Stimulated activated CD8-positive, alpha-beta memory T cell treated with anti-CD3 and anti-CD28 coated beads, Interleukin-4, amount 100 ng/mL, for 24 hours (primary cell): ENCODE measurements around the gene SRPRB.

ENCODE experiments used
- DNase-seq: peaks from one replicate; pipeline ENCODE4 v3.0.0-alpha.2; 2020; ENCODE audit warnings: low read depth

SRPRB gene

DNA sequence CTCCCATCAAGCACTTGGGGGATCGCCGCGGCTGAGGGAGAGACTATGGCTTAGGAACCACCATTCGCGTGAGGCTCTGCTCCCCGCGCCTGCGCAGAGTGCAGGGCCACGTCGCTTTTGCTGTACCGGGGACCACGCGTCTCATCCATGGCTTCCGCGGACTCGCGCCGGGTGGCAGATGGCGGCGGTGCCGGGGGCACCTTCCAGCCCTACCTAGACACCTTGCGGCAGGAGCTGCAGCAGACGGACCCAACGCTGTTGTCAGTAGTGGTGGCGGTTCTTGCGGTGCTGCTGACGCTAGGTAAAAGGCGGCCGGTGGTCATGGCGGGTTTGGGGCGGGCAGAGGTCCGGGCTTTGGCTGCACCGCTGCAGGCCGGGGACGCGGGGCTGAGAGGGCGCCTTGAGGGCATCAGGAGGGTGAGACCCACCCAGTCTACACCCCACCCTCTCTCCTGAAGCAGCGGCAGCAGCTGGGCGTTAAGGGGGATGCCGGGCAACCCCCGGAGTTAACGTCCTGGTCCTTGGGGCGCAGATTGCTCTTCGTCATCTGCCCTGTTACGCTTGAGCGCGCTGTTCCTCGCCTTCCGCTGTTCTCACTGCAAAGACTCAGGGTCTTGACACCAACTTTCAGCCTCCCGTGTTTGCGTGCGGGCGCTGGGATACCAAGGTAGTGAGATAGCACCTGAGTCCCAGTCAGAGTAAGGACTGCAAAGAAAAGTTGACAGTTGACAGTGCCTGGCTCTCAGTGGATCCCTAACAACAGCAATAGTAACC is at the start of gene SRPRB:
Gene SRPRB (plus strand): TSS at position 114 of the 774 bp plus-strand sequence. CDS start 34 bp downstream, at position 148.
- peak; percentile 93 for DNase-seq

- DNase-seq: no peak
Measured at GRCh38 chr3:133756716-133757694, 48.6 kb upstream of the SRPRB start.

DNA sequence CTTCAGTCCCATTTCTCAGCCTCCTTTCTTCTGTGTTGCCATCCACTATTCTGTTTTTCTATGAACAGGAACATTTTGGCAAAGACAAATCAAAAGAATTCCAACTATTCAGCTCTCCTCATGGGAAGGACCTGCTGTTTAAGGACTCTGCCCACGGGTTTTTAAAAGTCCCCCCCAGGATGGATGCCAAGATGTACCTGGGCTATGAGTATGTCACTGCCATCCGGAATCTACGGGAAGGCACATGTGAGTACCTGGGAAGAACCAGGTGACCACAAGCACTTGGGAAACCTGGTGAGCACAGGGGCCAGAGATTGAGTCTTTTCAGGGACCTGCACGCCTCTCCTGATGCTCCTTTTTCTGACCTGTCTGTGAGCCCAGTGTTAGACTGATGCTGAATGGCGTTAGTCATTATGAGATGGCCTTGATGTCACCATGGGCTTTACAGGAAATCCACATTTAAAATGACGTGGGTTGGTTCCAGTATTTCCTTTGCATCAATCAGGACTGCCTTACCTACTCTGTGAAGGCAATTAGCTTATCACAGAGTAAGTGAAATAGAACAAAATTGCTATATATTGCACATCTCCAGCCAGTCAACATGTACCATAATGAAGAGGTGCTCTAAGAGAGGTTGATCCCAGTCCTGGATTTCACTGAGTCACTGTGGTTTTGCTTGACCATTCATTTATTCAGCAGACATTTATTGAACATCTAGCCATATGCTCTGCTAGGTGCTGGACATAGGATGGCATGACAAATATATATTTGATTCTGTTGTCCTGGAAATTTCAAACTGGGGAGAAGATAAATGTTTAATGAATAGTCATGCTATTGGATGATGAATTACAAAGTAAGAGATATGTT is 47.7 kb upstream of the SRPRB start:
- DNase-seq: no peak

- no peak for DNase-seq
Measured at GRCh38 chr3:133758568-133758928, 47.1 kb upstream of the SRPRB start.

DNA sequence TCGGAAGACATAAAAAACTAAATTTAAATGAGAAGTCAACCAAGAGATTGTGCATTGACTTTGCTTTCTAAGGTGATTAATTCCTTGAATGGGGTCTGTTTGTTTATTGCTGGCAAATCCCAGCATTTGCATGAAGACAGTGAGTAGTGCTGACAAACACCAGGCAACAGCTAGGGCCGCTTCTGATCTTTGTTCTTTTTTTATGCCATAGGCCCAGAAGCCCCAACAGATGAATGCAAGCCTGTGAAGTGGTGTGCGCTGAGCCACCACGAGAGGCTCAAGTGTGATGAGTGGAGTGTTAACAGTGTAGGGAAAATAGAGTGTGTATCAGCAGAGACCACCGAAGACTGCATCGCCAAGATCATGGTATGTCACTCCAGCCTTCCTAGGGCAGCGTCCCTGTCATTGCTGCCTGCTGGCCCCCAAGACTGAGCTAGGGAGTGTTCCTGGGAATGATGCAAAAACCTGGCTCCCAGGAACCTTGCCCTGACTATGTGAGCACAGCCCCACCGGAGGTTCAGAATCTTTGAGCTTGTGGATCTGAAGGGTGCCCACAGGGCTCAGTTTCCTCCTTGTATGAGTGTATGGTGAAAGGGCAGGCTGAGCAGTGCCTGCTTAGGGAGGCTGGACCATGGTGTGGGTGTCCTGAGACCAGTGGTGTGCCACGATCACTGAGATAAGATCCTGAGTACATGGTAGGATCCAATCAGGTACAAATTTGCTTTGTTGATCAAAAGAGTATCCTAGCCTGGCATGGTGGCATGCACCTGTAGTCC is 46.5 kb upstream of the SRPRB start:
- no peak for DNase-seq

DNA sequence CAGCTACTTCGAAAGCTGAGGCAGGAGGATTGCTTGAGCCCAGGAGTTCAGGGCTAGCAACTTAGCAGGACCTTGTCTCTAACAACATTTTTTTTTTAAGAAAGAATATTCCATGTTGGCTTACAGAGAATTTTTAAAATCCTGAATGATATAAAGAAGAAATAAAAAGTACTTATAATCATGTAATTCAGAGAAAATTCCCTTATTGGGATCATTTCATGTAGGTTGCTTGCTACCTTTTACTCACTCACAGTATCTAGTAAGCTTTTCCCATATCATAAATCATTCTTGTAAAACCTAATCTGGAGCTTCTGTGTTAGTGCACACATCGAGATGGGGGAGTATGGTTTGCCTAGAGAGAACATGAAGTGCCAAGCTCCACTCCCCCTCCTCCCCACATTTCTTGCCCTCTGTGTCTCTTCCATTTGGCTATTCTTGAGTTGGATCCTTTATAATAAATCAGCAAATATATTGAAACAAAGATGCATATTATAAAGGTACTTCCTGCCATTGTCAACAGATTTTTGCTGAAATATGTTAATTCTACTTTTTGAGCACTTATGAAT is 45.8 kb upstream of the SRPRB start:
- no peak for DNase-seq

DNA sequence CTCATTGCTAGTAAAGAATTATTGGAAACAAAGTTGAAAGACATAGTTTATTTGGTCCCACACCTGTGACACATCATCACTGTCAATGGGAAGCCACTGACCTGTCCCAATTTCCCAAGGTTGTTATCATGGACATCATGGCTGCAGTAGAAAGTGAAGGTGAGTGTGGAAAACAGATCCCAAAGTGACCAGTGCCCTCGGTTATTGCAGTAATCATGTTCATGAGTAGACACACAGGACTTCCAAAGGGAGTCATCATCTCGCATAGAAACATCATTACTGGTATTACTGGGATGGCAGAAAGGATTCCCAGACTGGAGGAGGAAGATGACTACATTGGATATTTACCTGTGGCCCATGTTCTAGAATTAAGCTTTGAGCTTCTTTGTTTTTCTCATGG is 44.7 kb upstream of the SRPRB start:
- no peak for DNase-seq

DNA sequence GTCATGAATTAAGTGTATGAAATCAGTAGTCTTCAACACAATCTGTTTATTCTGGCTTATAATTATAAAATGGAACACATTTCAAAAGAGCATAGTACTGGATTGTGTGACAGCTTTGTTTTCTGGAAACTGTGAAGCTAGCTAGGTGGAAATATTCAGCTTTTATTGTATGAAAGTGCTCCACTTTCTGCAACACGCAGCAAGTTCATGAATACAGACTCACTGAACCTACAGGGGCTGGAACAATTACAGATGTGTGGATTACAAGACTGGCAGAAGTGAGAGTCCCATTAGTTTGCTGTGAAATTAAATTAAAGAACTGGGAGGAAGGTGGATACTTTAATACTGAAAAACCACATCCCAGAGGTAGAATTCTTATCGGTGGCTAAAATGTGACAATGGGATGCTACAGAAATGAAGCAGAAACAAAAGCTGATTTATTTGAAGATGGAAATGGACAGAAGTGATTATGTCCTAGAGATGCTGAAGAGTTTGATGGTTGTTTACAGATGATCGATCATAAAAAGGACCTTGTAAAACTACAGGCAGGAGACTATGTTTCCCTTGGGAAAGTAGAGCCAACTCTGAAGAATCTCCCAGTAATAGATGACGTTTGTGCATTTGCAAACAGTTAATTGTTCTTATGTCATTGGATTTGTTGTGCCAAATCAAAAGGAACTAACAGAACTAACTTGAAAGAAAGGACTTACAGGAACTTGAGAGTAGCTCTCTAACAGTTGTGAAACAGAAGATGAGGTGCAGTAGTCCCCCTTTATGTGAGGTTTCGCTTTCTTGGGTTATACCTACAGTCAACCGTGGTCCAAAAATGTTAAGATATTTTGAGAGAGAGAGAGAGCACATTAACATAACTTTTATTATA is 43.8 kb upstream of the SRPRB start:
- DNase-seq: no peak

GRCh38 chr3:133762539-133762938 is 43.1 kb upstream of the SRPRB start:
- DNase-seq: no peak

DNA sequence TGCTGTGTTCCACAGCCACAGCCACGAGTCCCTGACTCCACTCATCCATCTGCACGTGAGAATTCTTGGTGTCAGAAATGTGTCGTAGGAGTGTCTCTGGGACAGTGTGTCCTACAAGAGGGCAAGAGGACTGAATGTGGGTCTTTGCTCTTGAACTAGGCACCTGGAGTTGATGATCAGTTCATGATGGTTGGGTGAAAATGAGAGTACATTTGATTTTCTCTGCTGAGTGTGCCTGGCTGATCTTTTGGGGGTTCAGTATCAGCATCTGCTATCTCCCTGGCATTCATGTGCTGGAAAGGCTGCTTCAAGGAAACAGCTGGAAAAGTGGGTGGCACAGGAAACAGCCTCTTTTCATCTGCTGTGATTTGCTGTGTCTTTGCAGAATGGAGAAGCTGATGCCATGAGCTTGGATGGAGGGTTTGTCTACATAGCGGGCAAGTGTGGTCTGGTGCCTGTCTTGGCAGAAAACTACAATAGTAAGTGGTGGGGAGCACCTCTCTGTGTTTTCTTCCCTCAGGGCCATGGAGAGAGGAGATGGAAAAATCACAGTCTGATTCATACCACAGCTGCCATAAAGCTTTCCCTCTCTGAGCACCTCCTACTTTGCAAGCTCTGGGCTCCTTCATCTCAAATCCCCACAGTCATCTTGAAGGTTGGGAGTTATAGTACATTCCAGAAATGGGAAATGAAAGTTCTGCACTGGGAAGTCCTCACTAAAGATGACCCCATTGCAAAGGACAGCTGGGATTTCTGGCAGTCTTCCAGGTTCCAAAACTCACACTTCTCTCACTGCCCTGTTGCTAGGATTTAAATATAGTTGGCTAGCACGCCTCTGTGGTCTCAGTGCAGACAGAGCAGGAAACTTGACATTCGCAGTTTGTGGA is 41.6 kb upstream of the SRPRB start:
- no peak for DNase-seq

GRCh38 chr3:133765256-133765655 is 40.4 kb upstream of the SRPRB start:
- no peak for DNase-seq

GRCh38 chr3:133767607-133768006 is 38.0 kb upstream of the SRPRB start:
- DNase-seq: no peak

- DNase-seq: no peak
Measured at GRCh38 chr3:133769536-133769935, 36.1 kb upstream of the SRPRB start.

DNA sequence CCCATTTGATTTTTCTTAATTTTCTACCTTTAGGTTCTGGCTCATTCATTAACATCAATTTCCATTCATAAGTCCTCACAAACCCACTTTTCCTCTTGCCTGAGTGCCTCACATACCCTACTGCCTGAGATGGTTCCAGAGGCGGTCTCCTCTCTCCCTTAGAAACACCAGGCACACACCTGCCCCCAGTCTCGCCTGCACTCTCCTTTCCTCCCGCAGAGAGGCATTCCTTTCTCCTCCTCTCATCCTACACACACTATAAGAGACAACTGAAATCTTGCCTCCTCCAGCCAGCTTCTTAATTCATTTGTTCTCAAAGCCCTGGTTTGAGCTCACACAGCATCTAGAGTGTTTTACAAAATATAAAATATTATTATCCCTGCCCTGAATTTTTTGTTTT is 31.9 kb upstream of the SRPRB start:
- no peak for DNase-seq

GRCh38 chr3:133775309-133775708 is 30.3 kb upstream of the SRPRB start:
- no peak for DNase-seq

- DNase-seq: no peak
Measured at GRCh38 chr3:133775835-133776234, 29.8 kb upstream of the SRPRB start.

- no peak for DNase-seq
Measured at GRCh38 chr3:133776794-133777438, 28.7 kb upstream of the SRPRB start.

DNA sequence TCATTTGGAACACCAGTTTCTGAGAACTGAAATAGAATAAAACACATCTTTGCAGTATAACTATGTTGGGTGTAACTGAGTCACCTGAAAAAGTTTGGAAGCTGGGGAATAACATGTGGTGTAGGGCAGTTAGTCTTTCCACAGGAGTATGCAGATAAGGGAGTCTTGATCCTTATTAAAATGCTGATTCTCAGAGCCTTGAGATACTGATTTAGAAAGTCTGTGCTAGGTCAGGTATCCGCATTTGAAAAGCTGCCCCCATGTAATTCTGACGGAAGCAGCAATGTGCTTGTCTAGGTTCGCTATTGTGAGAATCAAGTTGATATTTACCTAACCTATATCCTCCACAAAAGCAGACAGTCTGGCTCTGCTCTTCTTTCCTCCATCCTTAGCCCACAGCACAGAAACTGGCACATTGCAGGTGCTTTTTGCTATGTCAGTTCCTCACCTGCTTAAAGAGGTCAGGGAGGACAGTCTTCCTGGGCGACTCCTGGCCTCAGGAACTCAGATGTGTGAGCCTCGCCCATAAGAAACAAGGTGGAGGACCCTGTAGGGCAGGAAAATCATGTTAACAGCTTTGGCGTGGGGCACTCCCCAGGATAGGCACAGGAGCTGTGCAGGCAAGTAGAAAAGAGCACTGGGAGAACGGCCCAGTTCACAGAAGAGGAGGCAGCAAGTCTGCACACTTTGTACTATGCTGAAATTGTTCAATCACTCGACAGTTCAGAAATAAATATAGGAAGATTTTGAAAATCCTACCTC is 27.6 kb upstream of the SRPRB start:
- DNase-seq: no peak
